GM10847 (cell line): Measurements from ENCODE around the gene PSMC1.

Experiments used
- POLR2A ChIP-seq: IDR thresholded peaks from 2 replicates; pipeline ENCODE4 v1.6.1; 2011; ENCODE audit not compliant: insufficient read length; ENCODE audit errors: extremely low read depth

The PSMC1 gene

GRCh38 chr14:90274019-90274418, 17.7 kb downstream of the PSMC1 start:
- TF ChIP-seq POLR2A, result no peak

- no peak for TF ChIP-seq POLR2A
Observed at GRCh38 chr14:90274808-90275457, 18.6 kb downstream of the PSMC1 start.

- no peak for TF ChIP-seq POLR2A
Observed at GRCh38 chr14:90275458-90275814, 19.1 kb downstream of the PSMC1 start.

- no peak for TF ChIP-seq POLR2A
Observed at GRCh38 chr14:90275820-90276219, 19.5 kb downstream of the PSMC1 start.

DNA sequence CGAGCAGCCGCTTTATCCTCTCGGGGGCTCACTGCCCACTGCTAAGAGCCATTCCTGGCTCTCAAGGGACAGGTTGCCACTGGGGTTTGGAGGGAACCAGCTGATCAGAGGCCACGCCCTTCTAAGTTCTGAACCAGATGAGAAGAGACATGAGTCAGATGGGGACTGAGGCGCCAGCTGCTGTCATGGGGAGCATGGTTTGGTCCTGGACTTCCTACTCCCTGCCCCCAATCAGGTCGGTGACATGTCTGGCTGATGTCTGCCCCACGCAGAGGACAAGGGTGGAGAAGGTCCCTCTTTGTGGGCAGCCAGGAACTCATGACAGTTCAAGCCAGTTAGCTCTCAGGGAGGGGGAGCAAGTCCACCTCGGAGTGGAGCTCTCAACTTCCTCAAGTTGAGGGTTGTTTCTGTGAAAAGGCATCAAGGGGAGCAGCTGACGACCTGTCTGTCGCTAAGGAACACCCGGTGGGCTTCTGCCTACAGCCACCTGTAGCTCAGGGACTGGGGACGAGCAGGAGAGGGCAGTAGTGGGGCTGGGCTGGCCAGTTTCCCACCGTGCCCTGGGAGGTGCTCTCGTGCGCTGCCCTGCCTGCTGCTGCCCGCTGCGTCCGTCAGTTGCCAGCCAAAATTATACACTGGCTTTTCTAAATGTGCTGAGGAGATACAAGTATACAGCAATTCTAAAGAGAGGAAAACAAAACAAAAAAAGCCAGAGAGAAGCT, 20.5 kb downstream of the PSMC1 start:
- no peak for TF ChIP-seq POLR2A

GRCh38 chr14:90277581-90278198, 21.3 kb downstream of the PSMC1 start:
- TF ChIP-seq POLR2A, result no peak

GRCh38 chr14:90278199-90279175, 22.1 kb downstream of the PSMC1 start:
- TF ChIP-seq POLR2A, result no peak

DNA sequence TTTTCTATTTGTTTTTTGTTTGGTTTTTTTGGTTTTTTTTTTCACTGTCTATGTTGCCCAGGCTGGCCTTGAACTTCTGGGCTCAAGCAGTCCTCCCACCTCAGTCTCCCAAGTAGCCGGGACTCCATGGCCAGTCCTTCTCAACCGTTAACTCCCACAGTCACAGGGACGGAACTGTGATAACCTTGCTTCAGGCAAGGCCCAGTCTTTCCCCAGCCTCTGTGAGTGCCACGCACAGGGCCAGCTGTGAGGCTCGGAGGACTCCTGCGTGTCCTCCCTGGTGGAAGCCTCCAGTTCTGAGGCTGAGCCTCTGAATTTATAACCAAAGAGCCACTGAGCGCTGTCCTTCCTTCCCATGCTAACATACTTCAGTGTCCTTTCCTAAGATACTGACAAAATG, 23.7 kb downstream of the PSMC1 start:
- no peak for TF ChIP-seq POLR2A

DNA sequence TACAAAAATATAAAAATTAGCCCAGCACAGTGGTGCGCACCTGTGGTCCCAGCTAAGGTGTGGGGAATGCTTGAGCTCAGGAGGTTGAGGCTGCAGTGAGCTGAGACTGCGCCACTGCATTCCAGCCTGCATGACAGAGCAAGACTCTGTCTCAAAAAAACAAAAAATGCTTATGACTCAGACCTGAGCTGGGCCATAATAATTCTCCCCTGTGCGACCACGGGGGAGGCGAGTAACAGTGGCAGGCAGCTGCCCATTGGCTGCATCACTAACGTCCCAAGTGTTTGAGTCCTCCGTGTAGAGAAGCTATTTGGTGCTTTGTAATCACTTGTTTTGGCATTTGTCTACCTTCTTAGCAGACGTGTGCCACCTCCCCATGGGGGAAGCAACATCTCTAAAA, 24.9 kb downstream of the PSMC1 start:
- no peak for TF ChIP-seq POLR2A

DNA sequence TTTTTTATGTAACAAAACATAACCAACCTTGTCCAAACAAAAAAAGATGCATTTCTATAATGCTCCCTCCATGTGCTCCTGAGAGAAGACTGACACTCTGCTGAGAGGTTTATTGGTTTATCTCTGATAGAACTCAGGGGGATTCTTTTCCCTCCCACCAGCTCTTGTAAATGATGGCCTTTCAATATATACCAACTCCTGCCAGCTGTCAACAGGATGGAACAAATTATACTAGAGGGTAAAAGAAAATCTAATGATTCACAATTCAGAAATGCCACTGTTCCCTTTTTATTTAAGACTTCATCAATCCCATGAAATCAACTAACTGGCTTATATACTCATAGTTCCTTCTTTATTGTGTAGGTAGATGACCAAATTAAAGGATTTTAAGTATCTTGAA, 25.4 kb downstream of the PSMC1 start:
- no peak for TF ChIP-seq POLR2A

DNA sequence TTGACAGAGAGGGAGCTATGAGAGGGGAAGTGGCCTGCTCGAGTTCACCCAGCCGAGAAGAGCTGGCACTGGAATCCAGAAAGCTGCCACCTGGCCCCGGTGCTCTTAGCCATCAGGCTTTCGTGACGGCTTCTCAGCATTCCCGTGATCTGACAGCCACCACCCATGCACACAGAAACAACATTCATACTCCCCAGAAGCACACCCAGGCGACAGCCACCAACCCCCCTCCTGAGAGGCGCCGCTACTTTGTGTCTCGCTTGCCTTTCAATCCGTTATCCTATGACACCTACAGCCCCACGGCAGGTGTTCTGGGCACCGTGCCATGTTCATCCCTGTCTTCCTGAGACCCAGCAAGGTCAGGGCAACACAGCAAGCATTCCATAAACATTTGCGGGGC, 31.4 kb downstream of the PSMC1 start:
- no peak for TF ChIP-seq POLR2A

GRCh38 chr14:90288651-90289355, 32.5 kb downstream of the PSMC1 start:
- TF ChIP-seq POLR2A, result no peak

- TF ChIP-seq POLR2A, result no peak
Observed at GRCh38 chr14:90290337-90291011, 34.1 kb downstream of the PSMC1 start.

DNA sequence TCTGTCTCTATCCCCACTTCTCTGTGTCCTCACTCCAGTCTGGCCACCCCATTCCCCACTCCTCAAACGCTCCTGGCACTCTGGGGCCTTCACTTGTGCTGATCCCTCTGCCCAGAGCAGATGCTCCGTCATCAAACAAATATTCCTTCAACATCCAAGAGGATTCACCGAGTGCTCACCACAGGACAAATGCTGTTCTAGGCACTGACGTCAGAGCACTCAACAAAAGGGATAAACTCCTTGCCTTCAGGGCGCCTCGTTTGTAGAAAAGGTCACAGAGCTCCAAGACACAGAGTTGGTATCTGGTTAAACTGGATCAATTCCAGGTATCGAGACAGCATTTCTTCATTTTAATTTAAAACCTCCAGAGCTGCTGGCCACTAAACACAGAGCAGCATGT, 35.3 kb downstream of the PSMC1 start:
- TF ChIP-seq POLR2A, result no peak
